22Rv1 (cell line): ENCODE results near the gene TMEM163.
"Not testable (repeated sequence)": the region's sequence is repeated elsewhere in the genome, so short reads cannot be mapped to it uniquely, and the experiment has no call there.

Source experiments
- H3K27ac ChIP-seq: fragments of 450-650 bp; 2 replicates; pipeline ENCODE4 v1.5.1; 2017
- ZFX ChIP-seq: fragments of 450-650 bp; IDR thresholded peaks from 2 replicates; pipeline ENCODE4 v1.6.1; 2017; ENCODE audit warnings: antibody characterized with exemption, borderline replicate concordance
- TF ChIP-seq, protein P1 (sequence below): fragments of 450-650 bp; IDR thresholded peaks from 2 replicates; pipeline ENCODE4 v1.5.1; 2017; ENCODE audit warnings: mild to moderate bottlenecking

TMEM163 gene

DNA sequence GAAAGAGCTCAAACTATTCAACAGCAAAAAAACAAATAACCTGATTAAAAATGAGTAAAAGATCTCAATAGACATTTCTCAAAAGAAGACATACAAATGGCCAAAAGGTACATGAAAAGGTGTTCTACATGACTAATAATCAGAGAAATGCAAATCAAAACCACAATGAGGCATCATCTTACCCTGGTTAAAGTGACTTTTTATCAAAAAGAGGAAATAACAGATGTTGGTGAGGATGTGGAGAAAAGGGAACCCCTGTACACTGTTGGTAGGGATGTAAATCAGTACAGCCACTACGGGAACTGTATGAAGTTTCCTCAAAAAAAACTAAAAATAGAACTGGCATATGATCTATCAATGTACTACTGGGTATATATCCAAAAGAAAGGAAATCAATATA, 39.8 kb upstream of the TMEM163 start:
- no peak overlapping the region for H3K27ac ChIP-seq
- TF ChIP-seq ZFX: no peak
- TF ChIP-seq, protein P1, sequence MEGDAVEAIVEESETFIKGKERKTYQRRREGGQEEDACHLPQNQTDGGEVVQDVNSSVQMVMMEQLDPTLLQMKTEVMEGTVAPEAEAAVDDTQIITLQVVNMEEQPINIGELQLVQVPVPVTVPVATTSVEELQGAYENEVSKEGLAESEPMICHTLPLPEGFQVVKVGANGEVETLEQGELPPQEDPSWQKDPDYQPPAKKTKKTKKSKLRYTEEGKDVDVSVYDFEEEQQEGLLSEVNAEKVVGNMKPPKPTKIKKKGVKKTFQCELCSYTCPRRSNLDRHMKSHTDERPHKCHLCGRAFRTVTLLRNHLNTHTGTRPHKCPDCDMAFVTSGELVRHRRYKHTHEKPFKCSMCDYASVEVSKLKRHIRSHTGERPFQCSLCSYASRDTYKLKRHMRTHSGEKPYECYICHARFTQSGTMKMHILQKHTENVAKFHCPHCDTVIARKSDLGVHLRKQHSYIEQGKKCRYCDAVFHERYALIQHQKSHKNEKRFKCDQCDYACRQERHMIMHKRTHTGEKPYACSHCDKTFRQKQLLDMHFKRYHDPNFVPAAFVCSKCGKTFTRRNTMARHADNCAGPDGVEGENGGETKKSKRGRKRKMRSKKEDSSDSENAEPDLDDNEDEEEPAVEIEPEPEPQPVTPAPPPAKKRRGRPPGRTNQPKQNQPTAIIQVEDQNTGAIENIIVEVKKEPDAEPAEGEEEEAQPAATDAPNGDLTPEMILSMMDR: no peak

DNA sequence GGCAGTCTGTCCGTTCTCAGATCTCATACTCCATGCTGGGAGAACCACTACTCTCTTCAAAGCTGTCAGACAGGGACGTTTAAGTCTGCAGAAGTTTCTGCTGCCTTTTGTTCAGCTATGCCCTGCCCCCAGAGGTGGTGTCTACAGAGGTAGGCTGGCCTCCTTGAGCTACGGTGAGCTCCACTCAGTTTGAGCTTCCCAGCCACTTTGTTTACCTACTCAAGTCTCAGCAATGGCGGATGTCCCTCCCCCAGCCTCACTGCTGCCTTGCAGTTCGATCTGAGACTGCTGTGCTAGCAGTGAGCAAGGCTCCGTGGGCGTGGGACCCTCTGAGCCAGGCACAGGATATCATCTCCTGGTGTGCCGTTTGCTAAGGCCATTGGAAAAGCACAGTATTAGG, 33.2 kb upstream of the TMEM163 start:
- not testable (repeated sequence) for H3K27ac ChIP-seq

- H3K27ac ChIP-seq: no peak overlapping the region
- TF ChIP-seq, protein P1: no peak
- no peak for TF ChIP-seq ZFX
These were observed 26.7 kb upstream of the TMEM163 start for GRCh38 chr2:134745546-134745945.

DNA sequence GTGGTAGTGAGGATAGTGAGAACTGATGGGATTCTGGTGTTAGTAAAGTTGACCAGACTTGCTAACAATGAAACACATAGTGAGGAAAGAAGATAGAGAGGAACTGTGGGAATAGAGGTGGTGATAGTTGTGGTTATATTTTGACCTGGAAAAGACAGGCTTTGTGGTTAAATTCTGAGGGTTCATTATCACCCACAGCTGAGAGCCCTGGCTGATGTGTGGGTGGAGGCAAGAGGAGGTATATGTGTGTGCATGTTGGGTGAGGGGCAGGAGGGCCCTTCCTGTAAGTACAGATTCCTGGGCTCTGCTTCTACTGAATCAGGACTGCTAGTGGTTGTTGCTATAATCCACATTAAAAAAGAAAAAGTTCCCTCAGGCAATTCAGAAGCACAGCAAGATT, 26.2 kb upstream of the TMEM163 start:
- no peak for TF ChIP-seq ZFX
- TF ChIP-seq, protein P1: no peak
- H3K27ac ChIP-seq: no peak overlapping the region

- TF ChIP-seq ZFX: no peak
- TF ChIP-seq, protein P1: no peak
- H3K27ac ChIP-seq: no peak overlapping the region
These were observed 21.1 kb upstream of the TMEM163 start for GRCh38 chr2:134739879-134740301.

- H3K27ac ChIP-seq: no peak overlapping the region
- TF ChIP-seq, protein P1: no peak
- no peak for TF ChIP-seq ZFX
These were observed 20.6 kb upstream of the TMEM163 start for GRCh38 chr2:134739236-134739878.

- no peak overlapping the region for H3K27ac ChIP-seq
- TF ChIP-seq ZFX: no peak
- TF ChIP-seq, protein P1: no peak
These were observed 19.5 kb upstream of the TMEM163 start for GRCh38 chr2:134738141-134738870.
